Measurements from ENCODE around the gene CBARP.

Gene CBARP

GRCh38 chr19:1251330-1252220 lies 13.8 kb upstream of the CBARP start (continued):
- no peak for TF ChIP-seq TCF7L2 (IDR thresholded peaks at IDR 0.05; ENCODE audit: borderline replicate concordance, low read depth, low read length)

DNA sequence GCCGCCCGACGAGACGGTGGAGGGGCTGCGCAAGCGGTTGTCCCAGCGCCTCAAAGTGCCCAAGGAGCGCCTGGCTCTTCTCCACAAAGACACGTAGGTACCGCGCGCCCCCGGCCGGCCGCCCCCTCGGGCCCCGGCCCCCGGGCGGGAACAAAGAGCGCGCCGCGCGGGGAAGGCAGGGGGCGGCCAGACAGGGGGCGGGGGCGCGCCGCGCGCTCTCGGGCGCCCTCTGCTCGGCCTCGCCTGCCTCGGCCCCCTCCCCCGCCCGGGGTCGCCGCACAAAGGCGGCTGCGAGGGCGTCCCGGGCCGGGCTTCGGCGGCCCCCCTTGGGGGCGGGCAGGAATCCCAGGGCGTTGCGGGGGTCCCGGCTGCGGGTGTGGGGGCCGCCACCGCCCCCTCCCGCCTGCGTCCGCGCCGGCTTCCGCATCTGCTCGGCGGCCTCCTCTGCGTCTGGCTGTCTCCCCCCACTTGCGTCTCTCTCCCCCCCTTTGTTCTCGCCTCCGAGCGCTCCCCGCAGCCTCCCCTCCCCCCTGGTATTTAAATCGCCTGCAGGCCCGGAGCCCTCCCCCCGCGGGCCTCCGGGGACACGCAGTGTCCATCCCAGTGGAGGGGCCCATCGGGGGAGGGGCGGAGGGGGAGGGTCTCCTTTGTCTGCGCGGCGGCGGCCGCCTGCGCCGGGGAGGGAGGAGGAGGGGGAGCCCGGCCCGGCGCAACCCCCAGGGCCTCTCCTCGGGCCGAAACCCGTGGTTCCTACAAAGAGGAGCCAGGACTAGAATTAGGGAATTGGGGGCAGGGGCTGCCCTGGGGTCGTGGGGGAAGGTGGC lies 12.8 kb upstream of the CBARP start:
- CTCF ChIA-PET: interaction anchor here (1.0 kb wide), 1 partner anchor 16 kb away, joined by 3 read pairs; no protein-coding TSS in a partner anchor
- POLR2A ChIA-PET: interaction anchor here (0.6 to 10.8 kb wide), 4 partner anchors 15 to 19 kb away, joined by 3 to 407 read pairs (median 5); partner anchors contain the start of gene CIRBP
- Histone ChIP-seq H3K27ac (ENCODE audit: extremely low read depth, low read depth, low read length) (peak overlapping the region; percentile 100), H3K9me3 (ENCODE audit: control insufficient read depth, insufficient read depth, low read depth, low read length) (no peaks in the 10 kb centered on the region), H3K4me1 (ENCODE audit: control insufficient read depth, insufficient read depth, low read length) (peaks cover 4% of the 10 kb centered on the region), H3K4me3 (ENCODE audit: low read depth, low read length) (peak overlapping the region; percentile 92), H3K36me3 (ENCODE audit: control insufficient read depth in 2 of 2, insufficient read depth in 1 of 2, low read length in 2 of 2) (peaks cover 5 to 33% of the 10 kb centered on the region in 2 experiments; a peak in 2 of 3 replicates)
- TF ChIP-seq, protein P1, sequence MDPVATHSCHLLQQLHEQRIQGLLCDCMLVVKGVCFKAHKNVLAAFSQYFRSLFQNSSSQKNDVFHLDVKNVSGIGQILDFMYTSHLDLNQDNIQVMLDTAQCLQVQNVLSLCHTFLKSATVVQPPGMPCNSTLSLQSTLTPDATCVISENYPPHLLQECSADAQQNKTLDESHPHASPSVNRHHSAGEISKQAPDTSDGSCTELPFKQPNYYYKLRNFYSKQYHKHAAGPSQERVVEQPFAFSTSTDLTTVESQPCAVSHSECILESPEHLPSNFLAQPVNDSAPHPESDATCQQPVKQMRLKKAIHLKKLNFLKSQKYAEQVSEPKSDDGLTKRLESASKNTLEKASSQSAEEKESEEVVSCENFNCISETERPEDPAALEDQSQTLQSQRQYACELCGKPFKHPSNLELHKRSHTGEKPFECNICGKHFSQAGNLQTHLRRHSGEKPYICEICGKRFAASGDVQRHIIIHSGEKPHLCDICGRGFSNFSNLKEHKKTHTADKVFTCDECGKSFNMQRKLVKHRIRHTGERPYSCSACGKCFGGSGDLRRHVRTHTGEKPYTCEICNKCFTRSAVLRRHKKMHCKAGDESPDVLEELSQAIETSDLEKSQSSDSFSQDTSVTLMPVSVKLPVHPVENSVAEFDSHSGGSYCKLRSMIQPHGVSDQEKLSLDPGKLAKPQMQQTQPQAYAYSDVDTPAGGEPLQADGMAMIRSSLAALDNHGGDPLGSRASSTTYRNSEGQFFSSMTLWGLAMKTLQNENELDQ (tag by site-specific recombination; IDR thresholded peaks at IDR 0.05; ENCODE audit: low read depth): no peak
- TF ChIP-seq ZNF292 (tag by site-specific recombination; IDR thresholded peaks at IDR 0.05; ENCODE audit: borderline replicate concordance, low read depth) (no peak), KLF16 (tag by site-specific recombination; IDR thresholded peaks at IDR 0.05) (peak; percentile 27; the same call in 1 of the 2 replicates), ZFHX2 (tag by site-specific recombination; conservative IDR thresholded peaks at IDR 0.05) (peak; percentile 87), ZNF560 (tag by site-specific recombination; IDR thresholded peaks at IDR 0.05; ENCODE audit: borderline replicate concordance) (no peak), OVOL3 (tag by site-specific recombination; IDR thresholded peaks at IDR 0.05) (no peak), ZIC2 (tag by site-specific recombination; IDR thresholded peaks at IDR 0.05) (peak; percentile 84), ZNF248 (tag by site-specific recombination; IDR thresholded peaks at IDR 0.05) (no peak), ZNF701 (tag by site-specific recombination; IDR thresholded peaks at IDR 0.05) (peak; percentile 68; the same call in 1 of the 2 replicates), ZNF114 (tag by site-specific recombination; IDR thresholded peaks at IDR 0.05) (no peak), ZNF785 (tag by site-specific recombination; IDR thresholded peaks at IDR 0.05) (no peak), ZNF561 (tag by site-specific recombination; IDR thresholded peaks at IDR 0.05; ENCODE audit: borderline replicate concordance) (no peak), ZNF549 (tag by site-specific recombination; IDR thresholded peaks at IDR 0.05) (no peak), ZNF24 (tag by site-specific recombination; IDR thresholded peaks at IDR 0.05) (peak; percentile 24; the same call in 1 of the 2 replicates), ZEB2 (tag by site-specific recombination; IDR thresholded peaks at IDR 0.05) (peak; percentile 57; the same call in 1 of the 2 replicates), ZNF488 (tag by site-specific recombination; IDR thresholded peaks at IDR 0.05) (peak; percentile 22; the same call in 1 of the 2 replicates), PATZ1 (tag by site-specific recombination; IDR thresholded peaks at IDR 0.05) (peak; percentile 6; the same call in 1 of the 2 replicates), ZNF658 (tag by site-specific recombination; IDR thresholded peaks at IDR 0.05) (no peak), GLIS2 (tag by site-specific recombination; IDR thresholded peaks at IDR 0.05) (peak; percentile 49), ZNF10 (tag by site-specific recombination; IDR thresholded peaks at IDR 0.05) (no peak)
- TF ChIP-seq, protein P2, sequence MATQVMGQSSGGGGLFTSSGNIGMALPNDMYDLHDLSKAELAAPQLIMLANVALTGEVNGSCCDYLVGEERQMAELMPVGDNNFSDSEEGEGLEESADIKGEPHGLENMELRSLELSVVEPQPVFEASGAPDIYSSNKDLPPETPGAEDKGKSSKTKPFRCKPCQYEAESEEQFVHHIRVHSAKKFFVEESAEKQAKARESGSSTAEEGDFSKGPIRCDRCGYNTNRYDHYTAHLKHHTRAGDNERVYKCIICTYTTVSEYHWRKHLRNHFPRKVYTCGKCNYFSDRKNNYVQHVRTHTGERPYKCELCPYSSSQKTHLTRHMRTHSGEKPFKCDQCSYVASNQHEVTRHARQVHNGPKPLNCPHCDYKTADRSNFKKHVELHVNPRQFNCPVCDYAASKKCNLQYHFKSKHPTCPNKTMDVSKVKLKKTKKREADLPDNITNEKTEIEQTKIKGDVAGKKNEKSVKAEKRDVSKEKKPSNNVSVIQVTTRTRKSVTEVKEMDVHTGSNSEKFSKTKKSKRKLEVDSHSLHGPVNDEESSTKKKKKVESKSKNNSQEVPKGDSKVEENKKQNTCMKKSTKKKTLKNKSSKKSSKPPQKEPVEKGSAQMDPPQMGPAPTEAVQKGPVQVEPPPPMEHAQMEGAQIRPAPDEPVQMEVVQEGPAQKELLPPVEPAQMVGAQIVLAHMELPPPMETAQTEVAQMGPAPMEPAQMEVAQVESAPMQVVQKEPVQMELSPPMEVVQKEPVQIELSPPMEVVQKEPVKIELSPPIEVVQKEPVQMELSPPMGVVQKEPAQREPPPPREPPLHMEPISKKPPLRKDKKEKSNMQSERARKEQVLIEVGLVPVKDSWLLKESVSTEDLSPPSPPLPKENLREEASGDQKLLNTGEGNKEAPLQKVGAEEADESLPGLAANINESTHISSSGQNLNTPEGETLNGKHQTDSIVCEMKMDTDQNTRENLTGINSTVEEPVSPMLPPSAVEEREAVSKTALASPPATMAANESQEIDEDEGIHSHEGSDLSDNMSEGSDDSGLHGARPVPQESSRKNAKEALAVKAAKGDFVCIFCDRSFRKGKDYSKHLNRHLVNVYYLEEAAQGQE (tag by site-specific recombination; IDR thresholded peaks at IDR 0.05): 0 out of 2 replicates have a peak, but pooled peaks have one; percentile 3
- TF ChIP-seq, protein P3, sequence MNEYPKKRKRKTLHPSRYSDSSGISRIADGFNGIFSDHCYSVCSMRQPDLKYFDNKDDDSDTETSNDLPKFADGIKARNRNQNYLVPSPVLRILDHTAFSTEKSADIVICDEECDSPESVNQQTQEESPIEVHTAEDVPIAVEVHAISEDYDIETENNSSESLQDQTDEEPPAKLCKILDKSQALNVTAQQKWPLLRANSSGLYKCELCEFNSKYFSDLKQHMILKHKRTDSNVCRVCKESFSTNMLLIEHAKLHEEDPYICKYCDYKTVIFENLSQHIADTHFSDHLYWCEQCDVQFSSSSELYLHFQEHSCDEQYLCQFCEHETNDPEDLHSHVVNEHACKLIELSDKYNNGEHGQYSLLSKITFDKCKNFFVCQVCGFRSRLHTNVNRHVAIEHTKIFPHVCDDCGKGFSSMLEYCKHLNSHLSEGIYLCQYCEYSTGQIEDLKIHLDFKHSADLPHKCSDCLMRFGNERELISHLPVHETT (tag by site-specific recombination; IDR thresholded peaks at IDR 0.05): no peak

All from HEK293 (cell line).